Measurements from ENCODE around the gene NMNAT2. TPM values are rescaled to one million over a fixed set of nuclear protein-coding genes. Genes with fewer than 3 reads are reported as not detected.

Gene NMNAT2
- total and polyA plus RNA-seq, 12 donors, result 0.35 to 6.1 (median 2.9) TPM

GRCh38 chr1:183215936-183216335 is 202.2 kb downstream of the NMNAT2 start:
- WGBS, 4 donors, result 83 to 88% (median 84%) methylated on average over 2 to 4 of the region's 4 CpGs
- TF ChIP-seq POLR2A (IDR thresholded peaks at IDR 0.05) (no peak), CTCF (IDR thresholded peaks at IDR 0.05) (no peak)
- no peaks in the 10 kb centered on the region for H3K9me3 ChIP-seq (replicated peaks in 1 of 3)
- DNase-seq, result no peak
- no peaks in the 10 kb centered on the region for H3K36me3 ChIP-seq (replicated peaks in 1 of 2)
- no peak overlapping the region for H3K27ac ChIP-seq
- H3K4me3 ChIP-seq, result no peak overlapping the region
- H3K27me3 ChIP-seq, result no peaks in the 10 kb centered on the region
- intact Hi-C loops (cut with DNase I), result no loop called here
- no peaks in the 10 kb centered on the region for H3K4me1 ChIP-seq (replicated peaks in 1 of 2)

- Histone ChIP-seq H3K36me3 (replicated peaks in 1 of 2) (no peaks in the 10 kb centered on the region), H3K4me3 (no peak overlapping the region), H3K9me3 (replicated peaks in 1 of 3) (no peaks in the 10 kb centered on the region), H3K27ac (no peak overlapping the region), H3K27me3 (no peaks in the 10 kb centered on the region), H3K4me1 (replicated peaks in 1 of 2) (no peaks in the 10 kb centered on the region)
- WGBS, 4 donors, result 75 to 89% (median 84%) methylated on average over 13 of the region's 13 CpGs
- TF ChIP-seq POLR2A (IDR thresholded peaks at IDR 0.05) (no peak), CTCF (IDR thresholded peaks at IDR 0.05) (no peak)
- intact Hi-C loops (cut with DNase I), result no loop called here
- no peak for DNase-seq
Observed at GRCh38 chr1:183215076-183215720, 203.0 kb downstream of the NMNAT2 start.

- no peak overlapping the region for H3K4me3 ChIP-seq
Observed at GRCh38 chr1:183214021-183214970, 203.9 kb downstream of the NMNAT2 start.

More at GRCh38 chr1:183214021-183214970, 203.9 kb downstream of the NMNAT2 start:
- Histone ChIP-seq H3K36me3 (replicated peaks in 1 of 2) (no peaks in the 10 kb centered on the region), H3K27ac (no peak overlapping the region), H3K27me3 (no peaks in the 10 kb centered on the region), H3K9me3 (replicated peaks in 1 of 3) (no peaks in the 10 kb centered on the region), H3K4me1 (replicated peaks in 1 of 2) (no peaks in the 10 kb centered on the region)
- 76 to 84% (median 82%) methylated on average over 5 of the region's 5 CpGs for WGBS, 4 donors
- intact Hi-C loops (cut with DNase I), result no loop called here
- no peak for DNase-seq
- TF ChIP-seq CTCF (IDR thresholded peaks at IDR 0.05) (no peak), POLR2A (IDR thresholded peaks at IDR 0.05) (no peak)

Data from adrenal gland (tissue), 12 donors.